Glutamatergic neuron (in vitro differentiated cells): ENCODE data around the gene KIAA0753. TPM values are rescaled to one million over a fixed set of nuclear protein-coding genes. Genes with fewer than 3 reads are reported as not detected.
A peak's percentile ranks its signal among the peaks of the same experiment; 100 is the strongest.

ENCODE experiments used
- DNase-seq: peaks from one replicate; pipeline ENCODE4 v3.0.0; 2022
- H3K27ac Mint-ChIP-seq: one replicate; pipeline ENCODE4 v1.8.0; 2020; ENCODE audit warnings: mild to moderate bottlenecking, mixed read lengths, inconsistent platforms; ENCODE audit not compliant: unreplicated experiment
- H3K27me3 Mint-ChIP-seq: one replicate; pipeline ENCODE4 v1.8.0; 2020; ENCODE audit warnings: mild to moderate bottlenecking, moderate library complexity, mixed read lengths, inconsistent platforms; ENCODE audit not compliant: unreplicated experiment
- H3K36me3 Mint-ChIP-seq: one replicate; pipeline ENCODE4 v1.8.0; 2020; ENCODE audit warnings: mild to moderate bottlenecking, mixed read lengths, inconsistent platforms; ENCODE audit not compliant: unreplicated experiment
- H3K4me1 Mint-ChIP-seq: one replicate; pipeline ENCODE4 v1.8.0; 2020; ENCODE audit warnings: mild to moderate bottlenecking, low read depth, mixed read lengths, inconsistent platforms; ENCODE audit not compliant: unreplicated experiment
- H3K4me3 Mint-ChIP-seq: one replicate; pipeline ENCODE4 v1.8.0; 2020; ENCODE audit warnings: mild to moderate bottlenecking, mixed read lengths, inconsistent platforms; ENCODE audit not compliant: unreplicated experiment
- H3K9me3 Mint-ChIP-seq: one replicate; pipeline ENCODE4 v1.8.0; 2020; ENCODE audit warnings: mild to moderate bottlenecking, moderate library complexity, mixed read lengths, inconsistent platforms; ENCODE audit not compliant: unreplicated experiment
- total RNA-seq: library from RNA; stranded (reverse); fragmentation: NEBNext Ultra II Directional; extraction: Animal tissue kit (Norgen Biotek cat#: 25700); gene quantifications from one replicate; pipeline ENCODE4 v1.2.1, GENCODE V29; 2021; ENCODE audit not compliant: unreplicated experiment
- TF ChIP-seq, protein P1 (sequence below): fragments of 200-600 bp; sonication (generic); IDR thresholded peaks from one replicate; pipeline ENCODE4 v1.5.0; 2021; ENCODE audit not compliant: partially characterized antibody, unreplicated experiment

Gene KIAA0753
- total RNA-seq, 1 donor from 2014 or later: 25.6 TPM

DNA sequence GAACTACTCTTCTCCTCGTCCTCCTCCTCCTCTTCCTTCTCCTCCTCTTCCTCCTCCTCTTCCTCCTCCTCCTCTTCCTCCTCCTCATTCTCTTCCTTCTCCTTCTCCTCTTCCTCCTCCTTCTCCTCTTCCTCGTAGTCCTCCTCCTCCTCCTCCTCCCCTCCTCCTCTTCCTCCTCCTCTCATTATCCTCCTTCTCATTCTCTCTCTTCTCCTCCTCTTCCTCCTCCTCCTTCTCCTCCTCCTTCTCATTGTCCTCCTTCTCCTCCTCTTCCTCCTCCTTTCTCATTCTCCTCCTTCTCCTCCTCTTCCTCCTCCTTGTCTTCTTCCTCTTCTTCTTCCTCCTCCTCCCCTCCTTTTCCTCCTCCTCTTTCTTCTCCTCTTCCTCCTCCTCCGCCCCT lies 80.0 kb downstream of the KIAA0753 start:
- no peak overlapping the region for H3K27ac Mint-ChIP-seq
- TF ChIP-seq, protein P1, sequence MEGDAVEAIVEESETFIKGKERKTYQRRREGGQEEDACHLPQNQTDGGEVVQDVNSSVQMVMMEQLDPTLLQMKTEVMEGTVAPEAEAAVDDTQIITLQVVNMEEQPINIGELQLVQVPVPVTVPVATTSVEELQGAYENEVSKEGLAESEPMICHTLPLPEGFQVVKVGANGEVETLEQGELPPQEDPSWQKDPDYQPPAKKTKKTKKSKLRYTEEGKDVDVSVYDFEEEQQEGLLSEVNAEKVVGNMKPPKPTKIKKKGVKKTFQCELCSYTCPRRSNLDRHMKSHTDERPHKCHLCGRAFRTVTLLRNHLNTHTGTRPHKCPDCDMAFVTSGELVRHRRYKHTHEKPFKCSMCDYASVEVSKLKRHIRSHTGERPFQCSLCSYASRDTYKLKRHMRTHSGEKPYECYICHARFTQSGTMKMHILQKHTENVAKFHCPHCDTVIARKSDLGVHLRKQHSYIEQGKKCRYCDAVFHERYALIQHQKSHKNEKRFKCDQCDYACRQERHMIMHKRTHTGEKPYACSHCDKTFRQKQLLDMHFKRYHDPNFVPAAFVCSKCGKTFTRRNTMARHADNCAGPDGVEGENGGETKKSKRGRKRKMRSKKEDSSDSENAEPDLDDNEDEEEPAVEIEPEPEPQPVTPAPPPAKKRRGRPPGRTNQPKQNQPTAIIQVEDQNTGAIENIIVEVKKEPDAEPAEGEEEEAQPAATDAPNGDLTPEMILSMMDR: no peak
- H3K9me3 Mint-ChIP-seq: peaks cover 8% of the 10 kb centered on the region
- no peak for DNase-seq
- H3K4me3 Mint-ChIP-seq: no peak overlapping the region
- no peaks in the 10 kb centered on the region for H3K4me1 Mint-ChIP-seq
- H3K27me3 Mint-ChIP-seq: peaks cover 13% of the 10 kb centered on the region
- H3K36me3 Mint-ChIP-seq: no peaks in the 10 kb centered on the region

DNA sequence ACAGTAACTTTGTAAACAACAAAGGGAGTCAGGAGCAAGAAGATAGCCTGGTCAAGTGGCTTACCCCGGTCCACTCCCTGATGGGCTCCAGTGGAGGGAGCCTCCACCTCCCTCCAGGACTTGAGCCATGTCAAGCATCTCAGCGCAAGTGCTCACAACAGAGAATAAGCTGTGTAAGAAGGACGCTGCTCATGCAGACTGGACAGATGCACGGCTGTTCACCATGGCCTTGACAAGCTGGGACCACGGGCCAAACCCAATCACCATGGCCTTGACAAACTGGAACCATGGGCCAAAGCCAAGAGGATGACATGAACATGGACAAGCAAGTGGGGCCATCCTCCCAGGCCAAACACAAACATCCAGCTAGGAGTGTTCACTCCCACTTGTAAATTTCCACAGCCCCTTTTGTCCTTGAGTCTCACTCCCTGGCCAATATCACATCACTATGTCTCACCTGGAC lies 80.7 kb downstream of the KIAA0753 start:
- Mint-ChIP-seq H3K27me3 (peaks cover 16% of the 10 kb centered on the region), H3K4me1 (peaks cover 3% of the 10 kb centered on the region), H3K36me3 (no peaks in the 10 kb centered on the region), H3K9me3 (peaks cover 8% of the 10 kb centered on the region), H3K27ac (no peak overlapping the region), H3K4me3 (no peak overlapping the region)
- TF ChIP-seq, protein P1: no peak
- no peak for DNase-seq

DNA sequence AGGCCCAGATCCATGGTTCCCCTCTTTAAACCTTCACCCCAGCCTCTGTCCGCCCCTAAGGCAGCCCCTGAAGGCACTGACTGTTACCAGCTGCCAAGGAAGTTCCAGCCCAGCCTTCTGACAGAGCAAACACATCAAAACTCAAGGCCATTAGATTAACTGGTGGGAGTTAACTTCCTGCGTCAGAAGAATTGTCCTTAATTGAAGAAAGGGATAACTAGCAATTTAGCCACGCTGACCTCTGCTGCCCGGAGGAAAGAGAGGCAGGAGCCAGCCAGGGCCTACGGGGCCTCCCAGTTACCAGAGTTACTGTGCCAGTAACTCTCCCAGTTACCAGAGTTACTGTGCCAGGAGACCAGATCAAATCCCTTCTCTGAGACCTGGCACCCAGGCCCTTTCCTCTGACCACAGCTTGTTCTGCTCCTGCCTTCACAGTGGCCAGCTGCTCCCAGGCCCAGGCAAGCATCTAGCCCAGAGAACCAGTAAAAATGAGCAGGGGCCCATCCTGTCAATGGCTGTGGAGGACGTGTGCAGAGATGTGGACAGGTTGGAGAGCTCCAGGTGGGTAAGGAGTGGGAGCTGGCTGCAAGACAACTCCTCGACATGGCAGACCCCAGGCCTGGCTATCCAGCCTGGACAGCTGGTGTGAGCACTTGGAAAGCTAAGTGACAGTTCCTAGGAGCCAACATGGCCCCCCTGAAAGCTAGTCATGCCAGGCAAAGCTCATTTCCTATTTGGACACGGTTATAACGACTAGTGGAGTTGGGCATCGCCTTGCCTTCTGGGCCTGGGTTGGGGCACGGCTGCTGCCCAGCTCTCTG lies 81.4 kb downstream of the KIAA0753 start:
- Mint-ChIP-seq H3K36me3 (no peaks in the 10 kb centered on the region), H3K27ac (no peak overlapping the region), H3K4me3 (no peak overlapping the region), H3K4me1 (peaks cover 4% of the 10 kb centered on the region), H3K27me3 (peaks cover 20% of the 10 kb centered on the region), H3K9me3 (peaks cover 8% of the 10 kb centered on the region)
- no peak for DNase-seq
- TF ChIP-seq, protein P1: no peak

GRCh38 chr17:6558276-6558675 lies 82.2 kb downstream of the KIAA0753 start:
- TF ChIP-seq, protein P1: no peak
- H3K9me3 Mint-ChIP-seq: peaks cover 10% of the 10 kb centered on the region
- H3K27ac Mint-ChIP-seq: no peak overlapping the region
- peaks cover 20% of the 10 kb centered on the region for H3K27me3 Mint-ChIP-seq
- no peak for DNase-seq
- H3K4me3 Mint-ChIP-seq: no peak overlapping the region
- H3K4me1 Mint-ChIP-seq: peaks cover 4% of the 10 kb centered on the region
- H3K36me3 Mint-ChIP-seq: no peaks in the 10 kb centered on the region

GRCh38 chr17:6557040-6557438 lies 83.5 kb downstream of the KIAA0753 start:
- no peak for DNase-seq
- TF ChIP-seq, protein P1: no peak
- H3K9me3 Mint-ChIP-seq: peaks cover 8% of the 10 kb centered on the region
- peaks cover 20% of the 10 kb centered on the region for H3K27me3 Mint-ChIP-seq
- no peaks in the 10 kb centered on the region for H3K36me3 Mint-ChIP-seq
- peaks cover 4% of the 10 kb centered on the region for H3K4me1 Mint-ChIP-seq
- no peak overlapping the region for H3K27ac Mint-ChIP-seq
- H3K4me3 Mint-ChIP-seq: peak overlapping the region; percentile 76
